Measurements from ENCODE around the gene MYO1E. TPM values are rescaled to one million over a fixed set of nuclear protein-coding genes. Genes with fewer than 3 reads are reported as not detected.
"Not testable (repeated sequence)": the region's sequence is repeated elsewhere in the genome, so short reads cannot be mapped to it uniquely, and the experiment has no call there.

Gene MYO1E
- total RNA-seq, 1 donor from 2014 or later = 190 TPM

GRCh38 chr15:59413577-59413976 is 40.9 kb upstream of the MYO1E start:
- no peak for TF ChIP-seq CTCF (IDR thresholded peaks at IDR 0.05; ENCODE audit: insufficient read depth, low read length, poor library complexity, severe bottlenecking)
- Histone ChIP-seq H3K27me3 (ENCODE audit: control insufficient read depth, insufficient read depth, low read length) (no peaks in the 10 kb centered on the region), H3K4me3 (ENCODE audit: low read depth, low read length) (no peak overlapping the region), H3K36me3 (ENCODE audit: control insufficient read depth, insufficient read depth, low read length) (no peaks in the 10 kb centered on the region)
- DNase-seq (ENCODE audit: low read depth) = no peak

GRCh38 chr15:59410391-59410896 is 37.8 kb upstream of the MYO1E start:
- no peaks in the 10 kb centered on the region for H3K27me3 ChIP-seq (ENCODE audit: control insufficient read depth, insufficient read depth, low read length)
- H3K36me3 ChIP-seq (ENCODE audit: control insufficient read depth, insufficient read depth, low read length) = no peaks in the 10 kb centered on the region
- no peak for TF ChIP-seq CTCF (IDR thresholded peaks at IDR 0.05; ENCODE audit: insufficient read depth, low read length, poor library complexity, severe bottlenecking)
- peak; percentile 86 for DNase-seq (ENCODE audit: low read depth)
- H3K4me3 ChIP-seq (ENCODE audit: low read depth, low read length) = no peak overlapping the region

- DNase-seq (ENCODE audit: low read depth) = no peak
- H3K36me3 ChIP-seq (ENCODE audit: control insufficient read depth, insufficient read depth, low read length) = no peaks in the 10 kb centered on the region
- TF ChIP-seq CTCF (IDR thresholded peaks at IDR 0.05; ENCODE audit: insufficient read depth, low read length, poor library complexity, severe bottlenecking) = no peak
- no peak overlapping the region for H3K4me3 ChIP-seq (ENCODE audit: low read depth, low read length)
- H3K27me3 ChIP-seq (ENCODE audit: control insufficient read depth, insufficient read depth, low read length) = no peaks in the 10 kb centered on the region
Measured at GRCh38 chr15:59407946-59408345, 35.3 kb upstream of the MYO1E start.

- H3K4me3 ChIP-seq (ENCODE audit: low read depth, low read length) = no peak overlapping the region
- H3K27me3 ChIP-seq (ENCODE audit: control insufficient read depth, insufficient read depth, low read length) = no peaks in the 10 kb centered on the region
- no peak for DNase-seq (ENCODE audit: low read depth)
- no peaks in the 10 kb centered on the region for H3K36me3 ChIP-seq (ENCODE audit: control insufficient read depth, insufficient read depth, low read length)
- no peak for TF ChIP-seq CTCF (IDR thresholded peaks at IDR 0.05; ENCODE audit: insufficient read depth, low read length, poor library complexity, severe bottlenecking)
Measured at GRCh38 chr15:59406446-59406845, 33.8 kb upstream of the MYO1E start.

- DNase-seq (ENCODE audit: low read depth) = no peak
- no peak for TF ChIP-seq CTCF (IDR thresholded peaks at IDR 0.05; ENCODE audit: insufficient read depth, low read length, poor library complexity, severe bottlenecking)
- Histone ChIP-seq H3K36me3 (ENCODE audit: control insufficient read depth, insufficient read depth, low read length) (no peaks in the 10 kb centered on the region), H3K27me3 (ENCODE audit: control insufficient read depth, insufficient read depth, low read length) (no peaks in the 10 kb centered on the region), H3K4me3 (ENCODE audit: low read depth, low read length) (no peak overlapping the region)
Measured at GRCh38 chr15:59405079-59405478, 32.4 kb upstream of the MYO1E start.

GRCh38 chr15:59401824-59402569 is 29.3 kb upstream of the MYO1E start:
- no peak for DNase-seq (ENCODE audit: low read depth)
- Histone ChIP-seq H3K36me3 (ENCODE audit: control insufficient read depth, insufficient read depth, low read length) (no peaks in the 10 kb centered on the region), H3K27me3 (ENCODE audit: control insufficient read depth, insufficient read depth, low read length) (no peaks in the 10 kb centered on the region), H3K4me3 (ENCODE audit: low read depth, low read length) (no peak overlapping the region)
- no peak for TF ChIP-seq CTCF (IDR thresholded peaks at IDR 0.05; ENCODE audit: insufficient read depth, low read length, poor library complexity, severe bottlenecking)

- H3K4me3 ChIP-seq (ENCODE audit: low read depth, low read length); H3K36me3 ChIP-seq (ENCODE audit: control insufficient read depth, insufficient read depth, low read length); DNase-seq (ENCODE audit: low read depth); H3K27me3 ChIP-seq (ENCODE audit: control insufficient read depth, insufficient read depth, low read length): not testable (repeated sequence)
Measured at GRCh38 chr15:59401051-59401823, 28.6 kb upstream of the MYO1E start.
